HG03571 (cell line): ENCODE results near the gene ZNF689.

Experiments used
- ATAC-seq: cut with Tn5 transposase; IDR thresholded peaks from one replicate; pipeline ENCODE4 v1.9.1; 2021; ENCODE audit not compliant: unreplicated experiment

ZNF689 gene

GRCh38 chr16:30566531-30566930 lies 43.7 kb downstream of the ZNF689 start:
- no peak for ATAC-seq

- ATAC-seq = no peak
These were observed 44.2 kb downstream of the ZNF689 start for GRCh38 chr16:30565984-30566383.

GRCh38 chr16:30565526-30565925 lies 44.7 kb downstream of the ZNF689 start:
- ATAC-seq = no peak

- no peak for ATAC-seq
These were observed 48.2 kb downstream of the ZNF689 start for GRCh38 chr16:30562021-30562420.

DNA sequence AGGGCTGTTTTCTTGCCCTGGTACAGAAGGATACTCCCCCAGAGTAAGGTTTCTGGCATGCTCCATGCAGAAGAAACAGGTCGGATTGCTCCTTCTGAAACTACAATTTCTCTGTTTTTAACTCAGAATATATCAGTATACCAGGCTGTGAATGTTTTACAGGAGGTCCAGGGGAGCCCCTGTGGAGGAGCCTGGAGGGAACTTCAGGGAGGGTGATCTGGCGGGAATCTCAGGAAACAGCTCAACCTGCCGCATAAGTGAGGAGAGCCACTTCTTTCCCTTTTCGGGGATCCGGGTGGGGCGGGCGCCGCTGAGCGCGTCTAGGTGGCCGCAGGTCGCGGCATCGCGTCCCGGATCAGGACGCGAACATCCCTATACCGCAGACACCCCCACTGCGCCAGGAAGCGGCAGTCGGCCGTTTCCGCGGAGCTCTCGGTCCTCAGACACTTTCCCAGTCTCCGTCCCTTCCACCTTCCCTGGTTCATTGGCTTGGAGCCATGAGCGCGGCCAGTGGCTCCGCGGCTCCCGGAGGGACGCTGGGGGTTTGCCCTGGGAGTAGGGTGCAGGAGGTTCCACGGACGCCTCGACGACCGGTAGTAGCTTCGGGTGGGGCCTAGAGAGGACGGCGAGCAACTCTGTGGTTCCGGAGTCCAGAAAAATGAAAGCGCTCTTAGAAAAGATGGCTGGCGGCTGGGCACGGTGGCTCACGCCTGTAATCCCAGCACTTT lies 48.9 kb downstream of the ZNF689 start:
- ATAC-seq = no peak

- ATAC-seq = no peak
These were observed 50.5 kb downstream of the ZNF689 start for GRCh38 chr16:30559690-30560089.

DNA sequence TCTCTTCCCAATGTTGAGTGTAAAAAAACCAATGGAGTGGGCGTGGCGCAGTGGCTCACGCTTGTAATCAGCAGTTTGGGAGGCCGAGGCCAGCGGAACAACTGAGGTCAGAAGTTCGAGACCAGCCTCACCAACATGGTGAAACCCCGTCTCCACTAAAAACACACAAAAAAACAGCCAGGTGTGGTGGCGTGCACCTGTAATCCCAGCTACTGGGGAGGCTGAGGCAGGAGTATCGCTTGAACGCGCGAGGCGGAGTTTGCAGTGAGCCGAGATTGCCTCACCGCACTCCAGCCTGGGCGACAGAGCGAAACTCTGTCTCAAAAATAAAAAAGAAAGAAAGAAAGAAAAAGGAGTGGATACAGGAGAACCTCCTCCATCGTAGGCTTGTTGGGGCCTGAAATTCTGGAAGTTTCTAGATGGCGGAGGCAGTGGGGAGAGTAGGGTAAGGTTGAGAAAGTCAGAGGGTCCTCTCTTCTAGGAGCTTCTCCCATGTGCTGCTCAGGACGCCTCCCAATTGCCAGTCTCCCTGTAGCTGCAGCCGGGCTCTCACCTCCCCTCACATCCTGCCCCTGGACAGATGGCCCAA lies 51.3 kb downstream of the ZNF689 start:
- ATAC-seq = no peak

GRCh38 chr16:30557957-30558788 lies 52.0 kb downstream of the ZNF689 start, which contains the start of gene ZNF764:
ZNF764 (minus strand) TSS chr16:30558374; CDS start chr16:30558182, 192 bp downstream.
- ATAC-seq = peak; percentile 69

DNA sequence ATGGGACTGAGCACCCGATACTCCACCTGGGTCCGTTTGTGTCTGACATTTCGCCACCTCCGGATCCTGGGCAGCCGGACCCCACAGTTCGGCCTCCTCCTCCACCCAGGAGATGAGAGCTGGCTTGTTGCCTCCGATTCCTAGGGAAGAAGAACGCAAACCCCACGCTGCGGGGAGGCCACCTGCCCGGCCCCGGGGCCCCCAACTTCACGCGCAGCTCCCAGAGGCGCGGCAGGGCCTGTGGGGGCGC lies 52.6 kb downstream of the ZNF689 start:
- no peak for ATAC-seq

DNA sequence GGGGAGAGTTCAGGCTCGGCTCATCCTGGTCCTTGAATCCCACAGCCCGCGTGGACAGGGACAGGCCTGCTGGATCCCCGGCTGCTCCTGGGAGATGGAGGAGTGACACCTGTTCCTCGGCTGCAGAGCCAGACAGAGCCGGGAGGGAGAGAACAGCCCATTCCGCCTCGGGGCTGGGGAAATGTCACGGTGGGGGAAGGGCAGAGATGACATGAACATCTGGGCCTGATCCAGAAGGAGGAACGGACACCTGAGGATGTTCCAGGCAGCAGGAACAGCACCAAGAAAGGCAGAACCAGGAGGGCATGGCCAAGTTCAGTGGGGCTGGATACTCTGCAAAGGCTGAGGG lies 54.1 kb downstream of the ZNF689 start:
- ATAC-seq = no peak

DNA sequence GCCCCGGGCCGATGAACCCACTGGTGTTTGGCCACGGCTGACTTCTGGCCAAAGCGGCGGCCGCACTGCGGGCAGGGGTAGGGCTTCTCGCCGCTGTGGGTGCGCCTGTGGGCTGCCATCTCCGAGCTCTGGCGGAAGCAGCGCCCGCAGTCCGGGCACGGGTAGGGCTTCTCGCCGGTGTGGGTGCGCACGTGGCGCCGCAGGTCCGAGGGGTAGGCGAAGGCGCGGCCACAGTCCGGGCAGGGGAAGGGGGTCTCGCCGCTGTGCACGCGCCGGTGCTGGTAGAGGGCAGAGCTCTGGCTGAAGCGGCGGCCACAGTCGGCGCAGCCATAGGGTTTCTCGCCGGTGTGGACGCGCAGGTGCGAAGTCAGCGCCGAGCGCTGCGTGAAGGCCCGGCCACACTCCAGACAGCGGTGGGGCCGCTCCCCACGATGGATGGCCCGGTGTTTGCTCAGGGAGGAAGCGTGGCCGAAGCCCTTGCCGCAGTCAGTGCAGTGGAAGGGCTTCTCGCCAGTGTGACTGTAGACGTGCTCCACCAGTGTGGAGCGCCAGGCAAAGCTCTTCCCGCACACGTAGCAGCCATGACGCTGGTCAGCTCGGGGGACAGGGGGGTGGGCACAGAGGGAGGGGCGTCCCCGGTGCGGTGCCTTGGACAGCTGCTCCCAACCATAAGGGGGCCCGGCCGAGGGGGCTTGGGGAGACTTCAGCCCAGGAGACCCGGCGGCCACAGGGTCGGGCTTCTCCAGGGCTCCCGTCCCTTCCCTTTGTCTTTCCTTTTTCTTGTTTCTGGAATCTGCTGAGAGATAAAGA lies 54.7 kb downstream of the ZNF689 start:
- no peak for ATAC-seq

DNA sequence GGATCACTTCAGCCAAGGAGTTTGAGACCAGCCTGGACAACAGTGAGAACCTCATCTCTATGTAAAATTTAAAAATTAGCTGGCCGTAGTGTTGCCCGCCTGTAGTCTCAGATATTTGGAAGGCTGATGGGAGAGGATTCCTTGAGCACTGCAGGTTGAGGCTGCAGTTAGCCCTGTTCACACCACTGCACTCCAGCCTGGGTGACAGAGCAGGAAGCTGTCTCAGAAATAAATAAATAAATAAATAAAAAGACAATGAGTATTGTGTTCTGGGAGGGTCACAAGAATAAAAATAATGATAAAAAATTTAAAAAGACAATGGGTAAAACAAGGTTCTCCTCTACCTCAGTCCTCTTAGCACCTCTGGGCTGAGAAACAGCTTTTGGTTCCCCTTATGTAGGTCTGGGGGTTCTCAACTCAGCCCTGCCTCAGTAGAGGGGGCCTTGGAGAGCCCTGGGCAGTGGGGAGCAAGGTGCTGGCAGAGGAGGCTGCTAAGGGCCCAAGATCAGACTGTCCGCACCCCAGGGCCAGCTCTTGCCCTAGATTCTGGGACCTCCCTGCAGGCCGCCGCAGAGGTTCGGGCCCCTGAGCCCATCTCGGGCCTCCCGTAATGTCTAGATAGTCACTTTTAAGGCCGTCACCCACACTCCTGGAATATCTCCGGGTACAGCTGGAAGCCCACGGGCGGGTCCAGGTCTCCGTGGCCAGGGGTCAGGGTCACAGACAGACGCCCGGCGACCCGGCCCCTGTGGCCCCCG lies 55.5 kb downstream of the ZNF689 start:
- ATAC-seq = no peak

DNA sequence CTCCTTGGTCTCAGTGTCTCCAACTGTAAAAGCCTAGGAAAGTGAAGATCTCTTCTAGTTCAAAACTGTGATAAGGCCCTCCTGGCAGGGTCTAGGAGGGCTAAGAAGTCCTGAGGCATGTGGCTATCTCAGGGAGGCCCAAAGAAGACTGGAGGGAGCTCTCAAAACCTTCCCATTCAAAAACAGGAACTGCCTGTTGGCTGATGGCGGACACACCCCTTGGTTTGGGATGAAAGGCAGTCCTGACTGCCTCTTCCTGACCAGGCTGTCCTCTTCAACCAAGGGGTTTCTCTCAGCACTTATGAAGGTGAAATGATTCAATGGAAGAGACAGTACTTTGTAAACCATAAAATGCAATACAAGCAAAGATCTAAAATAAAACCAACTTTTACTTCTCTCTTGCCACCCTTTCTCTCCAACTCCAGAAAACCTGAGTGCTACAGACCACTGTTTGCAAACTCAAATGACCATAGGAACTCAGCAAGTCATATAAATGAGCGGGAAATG lies 56.7 kb downstream of the ZNF689 start:
- no peak for ATAC-seq

DNA sequence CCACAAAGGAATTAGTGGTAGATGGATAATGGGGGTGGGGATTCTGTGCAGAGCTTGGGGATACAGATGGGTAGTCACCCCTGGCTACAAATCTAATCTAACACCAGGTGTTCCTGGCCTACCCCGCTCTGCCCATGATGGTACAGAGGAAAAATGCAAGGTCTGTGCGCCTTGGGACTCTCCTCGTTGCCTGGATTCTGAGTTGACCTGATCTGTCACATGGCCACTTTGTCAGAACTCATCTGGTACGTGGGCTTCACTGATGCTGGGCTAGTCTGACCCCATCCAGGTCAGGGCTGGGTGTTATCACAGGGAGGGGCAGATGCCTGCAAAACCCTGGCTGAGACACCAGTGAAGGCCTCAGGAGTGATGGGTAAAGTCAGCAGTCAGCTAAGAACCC lies 57.2 kb downstream of the ZNF689 start:
- no peak for ATAC-seq
